HCT116 (cell line): Measurements from ENCODE around the gene KCTD1. TPM values are rescaled to one million over a fixed set of nuclear protein-coding genes. Genes with fewer than 3 reads are reported as not detected.

Experiments used
- ATAC-seq: fragments of 200-7000 bp; cut with Tn5 transposase; 2 replicates; pipeline ENCODE4 v1.9.1; 2020; ENCODE audit warnings: mild to moderate bottlenecking, moderate library complexity
- BruUV-seq: library from RNA; stranded (reverse); fragments of 400-500 nt; replicated peaks from 2 replicates; lab custom pipeline; 2021; lab: Mats Ljungman, UMichigan
- CTCF ChIA-PET: fragments of 300-600 bp; sonication (Branson Sonifier 250); formaldehyde crosslinking; loops from one replicate; lab custom pipeline; 2021; ENCODE audit warnings: antibody characterized with exemption; lab: Charles Lee
- POLR2A ChIA-PET: fragments of 300-600, 350-600 bp; sonication (Branson Sonifier 250); formaldehyde crosslinking; loops from one replicate; lab custom pipeline; 2021; ENCODE audit warnings: antibody characterized with exemption; lab: Charles Lee
- RAD21 ChIA-PET, 2 experiments: fragments of 300-600 bp; sonication (Branson Sonifier 250); formaldehyde crosslinking; loops; one replicate each; lab custom pipeline; 2023; ENCODE audit warnings: low total read pairs in 2 of 2; ENCODE audit not compliant: uncharacterized antibody in 2 of 2, unreplicated experiment in 2 of 2, low non-redundant PET in 1 of 2; lab: Charles Lee
- DNase-seq: peaks from one replicate; pipeline ENCODE4 v3.0.0-alpha.2; 2010; ENCODE audit warnings: low read depth, low spot score
- H2AFZ ChIP-seq: fragments of 200-600 bp; shearing (Covaris generic), sonication (generic); 2 replicates; pipeline ENCODE4 v1.6.1; 2017; ENCODE audit warnings: low read depth, mixed run types, mixed read lengths, antibody characterized with exemption, low read length; ENCODE audit not compliant: poor library complexity, severe bottlenecking
- H3K27ac ChIP-seq: 2 replicates; pipeline ENCODE4 v1.5.1; 2012; ENCODE audit warnings: low read depth, low read length
- H3K27me3 ChIP-seq: fragments of 200-600 bp; sonication (generic); 2 replicates; pipeline ENCODE4 v1.6.1; 2016; ENCODE audit warnings: mixed run types, low read length, mixed read lengths; ENCODE audit not compliant: insufficient read depth
- H3K36me3 ChIP-seq, 2 experiments: fragments of 200-500 bp in 1 of 2; fragments of 200-600 bp in 1 of 2; sonication (Bioruptor generic) in 1 of 2; sonication (generic) in 1 of 2; 2 replicates each; pipeline versions ENCODE4 v1.5.1 to v1.6.1; 2014 to 2016; ENCODE audit warnings: low read length in 2 of 2, inconsistent platforms in 1 of 2, mixed read lengths in 1 of 2, mixed run types in 1 of 2; ENCODE audit not compliant: insufficient read depth in 2 of 2, control insufficient read depth in 1 of 2
- H3K4me1 ChIP-seq, 2 experiments: fragments of 200-600 bp in 1 of 2; sonication (generic) in 1 of 2; 2 replicates each; pipeline versions ENCODE4 v1.5.1 to v1.6.1; 2012 to 2017; ENCODE audit warnings: low read length in 2 of 2, inconsistent platforms in 1 of 2, mild to moderate bottlenecking in 1 of 2, mixed read lengths in 1 of 2, mixed run types in 1 of 2, moderate library complexity in 1 of 2; ENCODE audit not compliant: insufficient read depth in 2 of 2, control insufficient read depth in 1 of 2
- H3K4me2 ChIP-seq: fragments of 200-600 bp; sonication (generic); 2 replicates; pipeline ENCODE4 v1.6.1; 2017; ENCODE audit warnings: mixed run types, low read length, mixed read lengths
- H3K4me3 ChIP-seq, 2 experiments: fragments of 200-600 bp in 1 of 2; sonication (generic) in 1 of 2; replicated peaks in 1 of 2; 2 replicates each; pipeline ENCODE4 v1.5.1; 2011 to 2016; ENCODE audit warnings: low read length in 2 of 2, control low read depth in 1 of 2, low read depth in 1 of 2, mild to moderate bottlenecking in 1 of 2, mixed read lengths in 1 of 2, mixed run types in 1 of 2
- H3K79me2 ChIP-seq: fragments of 200-600 bp; sonication (generic); 2 replicates; pipeline ENCODE4 v1.6.1; 2017; ENCODE audit warnings: mild to moderate bottlenecking, mixed run types, low read length, moderate library complexity, mixed read lengths; ENCODE audit not compliant: insufficient read depth
- H3K9ac ChIP-seq: fragments of 200-600 bp; sonication (generic); 2 replicates; pipeline ENCODE4 v1.6.1; 2016; ENCODE audit warnings: low read length, mixed read lengths
- H3K9me2 ChIP-seq: fragments of 200-600 bp; sonication (generic), shearing (Covaris generic); 2 replicates; pipeline ENCODE4 v1.6.1; 2017; ENCODE audit warnings: mixed run types, mild to moderate bottlenecking, moderate library complexity; ENCODE audit not compliant: insufficient read depth
- H3K9me3 ChIP-seq, 2 experiments: fragments of 200-500 bp in 1 of 2; fragments of 200-600 bp in 1 of 2; sonication (Bioruptor generic) in 1 of 2; sonication (generic) in 1 of 2; 2 replicates each; pipeline ENCODE4 v1.6.1; 2014 to 2017; ENCODE audit warnings: low read length in 2 of 2, mixed read lengths in 2 of 2, inconsistent platforms in 1 of 2, low read depth in 1 of 2, mild to moderate bottlenecking in 1 of 2, mixed run types in 1 of 2, moderate library complexity in 1 of 2; ENCODE audit not compliant: control insufficient read depth in 1 of 2, insufficient read depth in 1 of 2
- H4K20me1 ChIP-seq: fragments of 200-600 bp; sonication (generic), shearing (Covaris generic); 2 replicates; pipeline ENCODE4 v1.6.1; 2017; ENCODE audit warnings: mixed run types, mild to moderate bottlenecking, moderate library complexity; ENCODE audit not compliant: insufficient read depth
- CBX3 ChIP-seq: IDR thresholded peaks from 2 replicates; pipeline ENCODE4 v1.6.1; 2012; ENCODE audit warnings: low read depth
- CTCF ChIP-seq, 3 experiments: fragments of 200-600 bp in 1 of 3; sonication (generic) in 1 of 3; IDR thresholded peaks in 2 of 3; conservative IDR thresholded peaks in 1 of 3; 2 replicates each; pipeline ENCODE4 v1.5.1; 2012 to 2017; ENCODE audit warnings: low read depth in 2 of 3, low read length in 2 of 3, antibody characterized with exemption in 1 of 3, borderline replicate concordance in 1 of 3, control low read depth in 1 of 3, mild to moderate bottlenecking in 1 of 3, mixed read lengths in 1 of 3, mixed run types in 1 of 3, moderate library complexity in 1 of 3; ENCODE audit not compliant: insufficient read depth in 1 of 3
- FOSL1 ChIP-seq: IDR thresholded peaks from 2 replicates; pipeline ENCODE4 v1.6.1; 2012; ENCODE audit warnings: low read depth
- MAX ChIP-seq: IDR thresholded peaks from 2 replicates; pipeline ENCODE4 v1.6.1; 2012
- RAD21 ChIP-seq: IDR thresholded peaks from 2 replicates; pipeline ENCODE4 v1.6.1; 2012; ENCODE audit warnings: low read depth, mild to moderate bottlenecking
- intact Hi-C: fragments of 100-400 bp; cut with micrococcal nuclease; formaldehyde crosslinking; loops from 2 replicates; pipeline ENCODE4 v1.10.0; 2022
- microRNA-seq: library from miRNA; unstranded; fragments of <30 nt; microRNA quantifications from one replicate; pipeline ENCODE4, GENCODE V29; 2016; ENCODE audit warnings: borderline number of aligned reads
- total RNA-seq: library from RNA; stranded (reverse); gene quantifications from one replicate; pipeline ENCODE4 v1.2.1, GENCODE V29; 2021; ENCODE audit not compliant: unreplicated experiment

The KCTD1 gene
- total RNA-seq, 1 experiment from 2014 or later: 16.8 TPM

DNA sequence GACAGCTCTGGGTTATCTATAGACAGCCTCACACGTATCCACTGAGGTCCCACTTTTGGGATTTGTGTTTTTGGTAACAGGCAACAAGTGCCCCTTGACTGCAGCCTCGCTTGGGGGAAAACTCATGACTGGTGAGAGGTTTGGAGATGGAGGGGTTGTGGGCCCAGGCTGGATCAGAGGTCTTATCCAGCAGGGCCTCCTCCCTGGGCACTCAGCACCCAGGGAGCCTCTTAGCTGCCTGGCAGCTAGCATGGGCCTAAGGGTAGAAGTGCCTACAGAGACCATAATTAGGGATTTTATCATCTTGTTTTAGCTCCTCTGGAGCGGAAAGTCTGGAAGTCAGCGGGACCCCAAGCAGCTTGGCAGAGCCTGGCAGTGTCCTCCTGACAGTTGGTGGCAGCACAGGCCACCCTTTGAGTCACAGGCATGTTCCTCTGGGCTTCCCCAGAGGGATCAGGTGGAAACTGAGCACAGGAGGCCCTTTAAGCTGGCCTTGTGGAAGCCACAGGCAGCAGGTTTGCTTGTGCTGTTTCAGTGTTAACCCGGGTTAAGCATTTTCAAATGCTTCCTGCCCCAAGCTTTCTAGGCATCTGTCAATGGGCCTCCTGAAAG is 143.1 kb downstream of the KCTD1 start:
- RAD21 ChIA-PET: interaction anchor here in 1 of 2 experiments (1.2 to 1.4 kb wide), 3 partner anchors 82 to 244 kb away, joined by 3 to 4 read pairs (median 3); no protein-coding TSS in a partner anchor
- no peak overlapping the region for H2AFZ ChIP-seq
- CTCF ChIA-PET: interaction anchor here (0.7 to 2.2 kb wide), 12 partner anchors 21 to 1195 kb away, joined by 3 to 15 read pairs (median 3); no protein-coding TSS in a partner anchor
- H3K4me1 ChIP-seq: no peaks in the 10 kb centered on the region; a peak in 1 of 4 replicates
- no peak overlapping the region for H3K4me2 ChIP-seq
- no TSS peak for BruUV-seq
- H4K20me1 ChIP-seq: no peaks in the 10 kb centered on the region
- DNase-seq (peak; percentile 36), ATAC-seq (peak; percentile 96)
- H3K79me2 ChIP-seq: no peaks in the 10 kb centered on the region
- no peak overlapping the region for H3K4me3 ChIP-seq
- H3K9me2 ChIP-seq: no peaks in the 10 kb centered on the region
- no peaks in the 10 kb centered on the region for H3K36me3 ChIP-seq
- intact Hi-C loops: loop anchor here (1.0 to 5.0 kb wide), 3 partner anchors 244 to 597 kb away; no protein-coding TSS in a partner anchor
- no peak overlapping the region for H3K27ac ChIP-seq
- H3K9ac ChIP-seq: no peak overlapping the region
- H3K27me3 ChIP-seq: no peaks in the 10 kb centered on the region
- no peaks in the 10 kb centered on the region for H3K9me3 ChIP-seq
- POLR2A ChIA-PET: no interaction called here
- TF ChIP-seq CBX3 (no peak), MAX (no peak), FOSL1 (no peak), CTCF (IDR thresholded peaks at IDR 0.05 in 2 of 3, conservative IDR thresholded peaks at IDR 0.05 in 1 of 3; ENCODE audit: borderline replicate concordance in 1 of 3, insufficient read depth in 1 of 3, low read depth in 2 of 3, low read length in 2 of 3) (peak; percentile 56 to 75 (median 64); a peak in 5 of 6 replicates), RAD21 (peak; percentile 90)
- TF ChIP-seq, all 23 proteins: peak for 2

Small RNA genes lying within 50 kb of the gene (microRNA-seq; reads per million reads assigned to microRNA genes)
- gene MIR8057: not detected
